ENCODE results near the gene RPS27A.
A peak's percentile ranks its signal among the peaks of the same experiment; 100 is the strongest.
"Not testable (repeated sequence)": the region's sequence is repeated elsewhere in the genome, so short reads cannot be mapped to it uniquely, and the experiment has no call there.

The RPS27A gene

GRCh38 chr2:55204950-55205349, 27.5 kb upstream of the RPS27A start:
- no peak overlapping the region for H3K4me3 ChIP-seq (ENCODE audit: low read depth in 1 of 2, low read length in 1 of 2)

GRCh38 chr2:55213822-55214221, 18.7 kb upstream of the RPS27A start:
- TF ChIP-seq CTCF (IDR thresholded peaks at IDR 0.05) = no peak
- H3K4me1 ChIP-seq (ENCODE audit: control insufficient read depth in 1 of 2, insufficient read depth in 1 of 2, low read depth in 1 of 2, low read length in 1 of 2) = no peaks in the 10 kb centered on the region
- H3K27ac ChIP-seq = no peak overlapping the region
- H3K36me3 ChIP-seq = no peaks in the 10 kb centered on the region
- no peaks in the 10 kb centered on the region for H3K27me3 ChIP-seq
- no peaks in the 10 kb centered on the region for H3K9me3 ChIP-seq
- H3K4me3 ChIP-seq (ENCODE audit: low read depth in 1 of 2, low read length in 1 of 2) = no peak overlapping the region

More at GRCh38 chr2:55204950-55205349, 27.5 kb upstream of the RPS27A start:
- Histone ChIP-seq H3K9me3 (no peaks in the 10 kb centered on the region), H3K27ac (no peak overlapping the region), H3K4me1 (ENCODE audit: control insufficient read depth in 1 of 2, insufficient read depth in 1 of 2, low read depth in 1 of 2, low read length in 1 of 2) (no peaks in the 10 kb centered on the region), H3K36me3 (no peaks in the 10 kb centered on the region), H3K27me3 (no peaks in the 10 kb centered on the region)
- no peak for TF ChIP-seq CTCF (IDR thresholded peaks at IDR 0.05)

- Histone ChIP-seq H3K4me3 (ENCODE audit: low read depth in 1 of 2, low read length in 1 of 2) (peak overlapping the region; percentile 73 to 93), H3K27ac (no peak overlapping the region), H3K4me1 (ENCODE audit: control insufficient read depth in 1 of 2, insufficient read depth in 1 of 2, low read depth in 1 of 2, low read length in 1 of 2) (peaks cover 16 to 19% of the 10 kb centered on the region in 2 experiments), H3K9me3 (no peaks in the 10 kb centered on the region), H3K36me3 (no peaks in the 10 kb centered on the region), H3K27me3 (no peaks in the 10 kb centered on the region)
- TF ChIP-seq CTCF (IDR thresholded peaks at IDR 0.05) = no peak
Measured at GRCh38 chr2:55223958-55224760, 8.3 kb upstream of the RPS27A start.

GRCh38 chr2:55224761-55225261, 7.7 kb upstream of the RPS27A start:
- TF ChIP-seq CTCF (IDR thresholded peaks at IDR 0.05) = no peak
- no peak overlapping the region for H3K27ac ChIP-seq
- H3K4me3 ChIP-seq (ENCODE audit: low read depth in 1 of 2, low read length in 1 of 2) = no peak overlapping the region
- H3K36me3 ChIP-seq = no peaks in the 10 kb centered on the region
- peaks cover 16 to 19% of the 10 kb centered on the region in 2 experiments for H3K4me1 ChIP-seq (ENCODE audit: control insufficient read depth in 1 of 2, insufficient read depth in 1 of 2, low read depth in 1 of 2, low read length in 1 of 2)
- no peaks in the 10 kb centered on the region for H3K9me3 ChIP-seq
- no peaks in the 10 kb centered on the region for H3K27me3 ChIP-seq

- Histone ChIP-seq H3K4me1 (ENCODE audit: control insufficient read depth in 1 of 2, insufficient read depth in 1 of 2, low read depth in 1 of 2, low read length in 1 of 2) (peaks cover 16 to 19% of the 10 kb centered on the region in 2 experiments), H3K4me3 (ENCODE audit: low read depth in 1 of 2, low read length in 1 of 2) (no peak overlapping the region), H3K27me3 (no peaks in the 10 kb centered on the region), H3K9me3 (no peaks in the 10 kb centered on the region), H3K36me3 (no peaks in the 10 kb centered on the region), H3K27ac (no peak overlapping the region)
- no peak for TF ChIP-seq CTCF (IDR thresholded peaks at IDR 0.05)
Measured at GRCh38 chr2:55225481-55226020, 6.9 kb upstream of the RPS27A start.

GRCh38 chr2:55227437-55228225, 4.9 kb upstream of the RPS27A start:
- H3K9me3 ChIP-seq, H3K36me3 ChIP-seq, H3K27me3 ChIP-seq: not testable (repeated sequence)
- peak overlapping the region; percentile 71 for H3K27ac ChIP-seq
- peaks cover 23 to 25% of the 10 kb centered on the region in 2 experiments for H3K4me1 ChIP-seq (ENCODE audit: control insufficient read depth in 1 of 2, insufficient read depth in 1 of 2, low read depth in 1 of 2, low read length in 1 of 2)
- H3K4me3 ChIP-seq (ENCODE audit: low read depth in 1 of 2, low read length in 1 of 2) = peak overlapping the region; percentile 8 to 21
